Skeletal muscle tissue (tissue), 4 donors: ENCODE measurements around the gene MRPL32. TPM values are rescaled to one million over a fixed set of nuclear protein-coding genes. Genes with fewer than 3 reads are reported as not detected.
"Not testable (repeated sequence)": the region's sequence is repeated elsewhere in the genome, so short reads cannot be mapped to it uniquely, and the experiment has no call there.

Experiments used
- H3K27ac ChIP-seq: one replicate; pipeline ENCODE4 v1.7.0; 2013; ENCODE audit warnings: mild to moderate bottlenecking, low read depth, low read length, inconsistent platforms
- H3K27me3 ChIP-seq, 3 donors: one replicate each; pipeline ENCODE4 v1.7.0; 2013; ENCODE audit warnings: low read length in 3 of 3; ENCODE audit not compliant: control insufficient read depth in 3 of 3, insufficient read depth in 3 of 3
- H3K36me3 ChIP-seq, 3 donors: one replicate each; pipeline ENCODE4 v1.7.0; 2013; ENCODE audit warnings: low read length in 3 of 3; ENCODE audit not compliant: control insufficient read depth in 3 of 3, insufficient read depth in 3 of 3
- H3K4me1 ChIP-seq, 3 donors: one replicate each; pipeline ENCODE4 v1.7.0; 2013; ENCODE audit warnings: low read length in 3 of 3, mild to moderate bottlenecking in 3 of 3; ENCODE audit not compliant: control insufficient read depth in 3 of 3, insufficient read depth in 3 of 3
- H3K4me3 ChIP-seq, 3 donors: one replicate each; pipeline ENCODE4 v1.7.0; 2013; ENCODE audit warnings: low read length in 3 of 3
- H3K9ac ChIP-seq, 3 donors: one replicate each; pipeline ENCODE4 v1.7.0; 2013; ENCODE audit warnings: low read length in 3 of 3, mild to moderate bottlenecking in 3 of 3, moderate library complexity in 2 of 3, low read depth in 1 of 3
- H3K9me3 ChIP-seq, 3 donors: one replicate each; pipeline ENCODE4 v1.7.0; 2013; ENCODE audit warnings: low read length in 3 of 3; ENCODE audit not compliant: control insufficient read depth in 3 of 3
- total RNA-seq: library from RNA; depleted of rRNA; stranded (reverse); fragments of >200 nt; gene quantifications from one replicate; pipeline ENCODE4 v1.2.3, GENCODE V29; 2014
- donor health status: Osteomylitis.

Gene MRPL32
- 41.2 TPM for total RNA-seq

DNA sequence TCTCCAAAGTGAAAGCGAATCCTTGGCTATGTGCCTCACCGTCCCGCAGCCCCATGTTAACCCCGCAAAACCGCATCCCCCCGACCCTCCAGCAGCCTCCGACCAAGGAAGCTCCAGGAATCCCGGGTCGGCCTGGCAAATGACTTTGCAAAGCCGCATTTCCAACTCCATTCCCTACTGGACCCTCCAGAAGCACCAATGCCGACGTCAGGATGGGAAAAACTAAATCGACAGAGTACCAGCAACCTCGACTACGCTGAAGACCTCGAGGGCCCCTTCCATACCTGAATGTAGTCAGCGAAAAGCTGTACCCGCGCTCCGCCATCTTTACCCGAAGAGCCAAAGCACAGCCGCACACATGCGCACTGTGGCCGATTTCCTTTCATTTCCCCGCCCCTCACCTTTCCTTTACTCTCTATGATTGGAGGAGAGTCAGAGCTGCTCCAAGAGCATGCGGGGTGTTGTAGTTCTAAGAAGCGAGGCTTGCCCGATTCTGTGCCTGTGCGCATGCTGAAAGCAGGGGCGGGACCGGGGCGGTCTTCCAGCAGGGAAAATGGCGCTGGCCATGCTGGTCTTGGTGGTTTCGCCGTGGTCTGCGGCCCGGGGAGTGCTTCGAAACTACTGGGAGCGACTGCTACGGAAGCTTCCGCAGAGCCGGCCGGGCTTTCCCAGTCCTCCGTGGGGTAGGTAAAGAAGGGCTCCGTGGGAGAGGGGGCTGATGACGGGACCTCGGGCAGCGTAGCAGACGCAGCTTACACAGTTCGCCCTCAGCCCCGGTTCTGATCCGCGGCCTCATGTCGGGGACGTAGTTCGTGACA, at the start of gene MRPL32, which contains the start of gene PSMA2:
Gene MRPL32 (plus strand): TSS at position 543 of the 818 bp plus-strand sequence. CDS start 11 bp downstream, at position 554.
Gene PSMA2 (minus strand): TSS at position 341 of the 818 bp plus-strand sequence. CDS start 16 bp downstream, at position 325.
- Histone ChIP-seq H3K36me3 (peaks cover 5 to 22% (median 20%) of the 10 kb centered on the region in 3 donors), H3K27me3 (no peaks in the 10 kb centered on the region), H3K9me3 (no peaks in the 10 kb centered on the region), H3K4me3 (peak within 1 kb of the TSS; percentile 93 to 99 (median 95)), H3K9ac (peak within 1 kb of the TSS; percentile 95 to 99 (median 96)), H3K27ac (peak within 1 kb of the TSS; percentile 84), H3K4me1 (peaks cover 24 to 46% (median 42%) of the 10 kb centered on the region in 3 donors)

- H3K9ac ChIP-seq = no peak overlapping the region
- H3K4me1 ChIP-seq = peaks cover 5 to 10% (median 7%) of the 10 kb centered on the region in 3 donors
- H3K36me3 ChIP-seq = no peaks in the 10 kb centered on the region
- H3K4me3 ChIP-seq = no peak overlapping the region
- H3K9me3 ChIP-seq = no peaks in the 10 kb centered on the region
- H3K27ac ChIP-seq = no peak overlapping the region
- H3K27me3 ChIP-seq = no peaks in the 10 kb centered on the region
These were observed 48.2 kb upstream of the MRPL32 start for GRCh38 chr7:42883950-42884349.

GRCh38 chr7:42885183-42885582, 47.0 kb upstream of the MRPL32 start:
- H3K27ac ChIP-seq, H3K4me3 ChIP-seq, H3K27me3 ChIP-seq, H3K9ac ChIP-seq, H3K36me3 ChIP-seq, H3K9me3 ChIP-seq: not testable (repeated sequence)
- H3K4me1 ChIP-seq = peaks cover 5 to 10% (median 7%) of the 10 kb centered on the region in 3 donors

- H3K4me3 ChIP-seq = no peak overlapping the region
- no peaks in the 10 kb centered on the region for H3K27me3 ChIP-seq
- H3K9ac ChIP-seq = no peak overlapping the region
These were observed 46.0 kb upstream of the MRPL32 start for GRCh38 chr7:42886129-42886528.

GRCh38 chr7:42886893-42887505, 45.2 kb upstream of the MRPL32 start:
- Histone ChIP-seq H3K36me3 (no peaks in the 10 kb centered on the region), H3K27ac (no peak overlapping the region), H3K9me3 (no peaks in the 10 kb centered on the region), H3K27me3 (no peaks in the 10 kb centered on the region), H3K4me1 (peaks cover 5 to 10% (median 7%) of the 10 kb centered on the region in 3 donors), H3K9ac (no peak overlapping the region), H3K4me3 (no peak overlapping the region)

More at GRCh38 chr7:42886129-42886528, 46.0 kb upstream of the MRPL32 start:
- no peaks in the 10 kb centered on the region for H3K9me3 ChIP-seq
- H3K36me3 ChIP-seq = no peaks in the 10 kb centered on the region
- no peak overlapping the region for H3K27ac ChIP-seq
- peaks cover 5 to 10% (median 7%) of the 10 kb centered on the region in 3 donors for H3K4me1 ChIP-seq

DNA sequence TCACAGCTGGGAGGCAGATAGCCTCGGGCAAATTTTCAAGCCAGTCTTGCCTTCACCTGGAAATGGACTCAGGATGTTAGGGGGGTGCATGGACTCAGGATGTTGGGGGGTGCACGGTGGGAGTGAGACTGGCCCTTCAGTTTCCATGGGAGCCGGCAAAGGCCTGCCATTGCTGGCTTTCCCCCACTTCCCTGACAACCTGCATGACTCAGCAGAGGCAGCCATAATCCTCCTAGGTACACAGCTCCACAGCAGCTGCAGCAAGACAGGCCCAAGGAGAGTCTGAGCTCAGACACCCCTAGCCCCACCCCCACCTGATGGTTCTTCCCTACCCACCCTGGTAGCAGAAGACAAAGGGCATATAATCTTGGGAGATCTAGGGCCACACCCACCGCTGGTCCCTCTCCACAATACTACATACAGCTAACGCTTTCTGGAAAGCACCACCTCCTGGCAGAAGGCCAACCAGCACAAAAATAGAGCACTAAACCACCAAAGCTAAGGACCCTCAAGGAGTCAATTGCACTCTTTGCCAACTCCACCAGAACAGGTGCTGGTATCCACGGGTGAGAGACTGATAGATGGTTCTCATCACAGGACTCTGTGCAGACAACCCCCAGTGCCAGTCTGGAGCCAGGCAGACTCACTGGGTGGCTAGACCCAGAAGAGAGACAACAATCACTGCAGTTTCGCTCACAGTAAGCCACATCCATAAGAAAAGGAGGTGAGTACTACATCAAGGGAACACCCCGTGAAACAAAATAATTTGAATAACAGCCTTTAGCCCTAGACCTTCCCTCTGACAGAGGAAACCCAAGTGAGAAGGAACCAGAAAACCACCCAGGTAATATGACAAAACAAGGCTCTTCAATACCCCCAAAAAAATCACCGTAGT, 38.6 kb upstream of the MRPL32 start:
- H3K27ac ChIP-seq = no peak overlapping the region
- H3K9ac ChIP-seq = no peak overlapping the region
- H3K36me3 ChIP-seq = no peaks in the 10 kb centered on the region

DNA sequence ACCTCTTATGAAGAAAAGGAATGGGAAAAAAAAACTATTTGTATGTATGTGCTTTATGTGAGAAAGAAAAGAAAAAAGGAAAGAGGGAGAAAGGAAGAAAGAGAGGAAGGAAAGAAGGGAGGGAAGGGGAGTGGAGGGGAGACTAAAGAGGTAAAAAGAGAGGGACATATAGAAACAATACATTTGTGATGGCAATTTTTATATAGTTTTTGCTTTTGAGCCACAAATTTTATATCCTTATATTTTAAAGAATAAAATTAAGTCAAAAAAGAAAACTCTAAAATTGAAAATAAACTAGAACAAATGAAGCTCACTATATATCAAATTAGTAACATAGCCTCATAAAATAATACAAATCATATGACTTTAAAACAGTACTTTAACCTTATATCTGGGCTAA, 31.3 kb upstream of the MRPL32 start:
- no peak overlapping the region for H3K9ac ChIP-seq
- H3K4me3 ChIP-seq = no peak overlapping the region
- no peaks in the 10 kb centered on the region for H3K27me3 ChIP-seq
- no peak overlapping the region for H3K27ac ChIP-seq
- H3K36me3 ChIP-seq = no peaks in the 10 kb centered on the region
- H3K9me3 ChIP-seq = no peaks in the 10 kb centered on the region
- no peaks in the 10 kb centered on the region for H3K4me1 ChIP-seq

More for the DNA sequence above, 38.6 kb upstream of the MRPL32 start:
- H3K27me3 ChIP-seq = no peaks in the 10 kb centered on the region
- H3K4me1 ChIP-seq = peaks cover 0 to 2% (median under 1%) of the 10 kb centered on the region in 3 donors
- H3K9me3 ChIP-seq = no peaks in the 10 kb centered on the region
- no peak overlapping the region for H3K4me3 ChIP-seq

DNA sequence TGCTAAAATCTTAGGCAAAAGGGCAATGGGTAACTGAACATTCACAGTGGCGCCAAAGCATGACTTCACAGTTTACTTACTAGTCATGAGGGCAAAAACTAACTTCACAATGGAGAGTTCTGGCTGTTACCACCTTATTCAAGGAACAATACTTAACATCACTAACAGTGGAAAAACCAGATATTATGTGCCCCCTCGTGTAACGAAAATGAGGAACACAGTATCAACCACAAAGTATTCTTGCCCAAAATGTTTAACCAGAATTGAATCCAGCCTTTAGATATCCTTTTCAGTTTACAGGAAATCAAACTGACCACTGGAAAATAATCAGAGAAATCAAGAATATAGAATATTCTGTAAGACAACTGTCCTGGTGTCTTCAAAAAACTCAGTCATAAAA, 29.8 kb upstream of the MRPL32 start:
- no peaks in the 10 kb centered on the region for H3K36me3 ChIP-seq
- no peak overlapping the region for H3K27ac ChIP-seq
- no peaks in the 10 kb centered on the region for H3K27me3 ChIP-seq
- H3K9ac ChIP-seq = no peak overlapping the region
- no peaks in the 10 kb centered on the region for H3K4me1 ChIP-seq
- H3K9me3 ChIP-seq = no peaks in the 10 kb centered on the region
- no peak overlapping the region for H3K4me3 ChIP-seq

GRCh38 chr7:42906181-42906580, 26.0 kb upstream of the MRPL32 start:
- H3K27ac ChIP-seq = no peak overlapping the region

More at GRCh38 chr7:42906181-42906580, 26.0 kb upstream of the MRPL32 start:
- Histone ChIP-seq H3K4me3 (no peak overlapping the region), H3K9ac (no peak overlapping the region), H3K9me3 (no peaks in the 10 kb centered on the region), H3K27me3 (no peaks in the 10 kb centered on the region), H3K36me3 (peaks cover 0 to 4% (median 0%) of the 10 kb centered on the region in 3 donors), H3K4me1 (peaks cover 1 to 10% (median 6%) of the 10 kb centered on the region in 3 donors)
